Measurements from ENCODE around the gene RPRD1A. TPM values are rescaled to one million over a fixed set of nuclear protein-coding genes. Genes with fewer than 3 reads are reported as not detected.

RPRD1A gene
- total RNA-seq, 1 donor from 2014 or later, result 62.6 TPM

GRCh38 chr18:36114251-36114650 is 46.9 kb upstream of the RPRD1A start:
- no peak overlapping the region for H3K4me3 ChIP-seq (ENCODE audit: insufficient read depth, low read depth, low read length)
- H3K27ac ChIP-seq (ENCODE audit: low read depth, low read length), result no peak overlapping the region
- no peak overlapping the region for H2AFZ ChIP-seq (ENCODE audit: low read depth, low read length)
- FAIRE-seq (no peak), DNase-seq (ENCODE audit: low read depth) (no peak)
- peaks cover 31% of the 10 kb centered on the region for H3K36me3 ChIP-seq (ENCODE audit: insufficient read depth, low read length)
- H3K4me2 ChIP-seq (ENCODE audit: low read length), result no peak overlapping the region
- no peaks in the 10 kb centered on the region for H3K79me2 ChIP-seq (ENCODE audit: insufficient read depth, low read length)
- H3K9me3 ChIP-seq (ENCODE audit: insufficient read depth, low read depth, low read length), result no peaks in the 10 kb centered on the region
- H3K27me3 ChIP-seq (ENCODE audit: insufficient read depth, low read length), result no peaks in the 10 kb centered on the region
- Mint-ChIP-seq H3K4me3 (ENCODE audit: unreplicated experiment) (no peak overlapping the region), H3K4me1 (ENCODE audit: low read depth, unreplicated experiment) (no peaks in the 10 kb centered on the region), H3K27me3 (ENCODE audit: low read depth, unreplicated experiment) (no peaks in the 10 kb centered on the region), H3K27ac (ENCODE audit: unreplicated experiment) (no peak overlapping the region), H3K9me3 (ENCODE audit: unreplicated experiment) (no peaks in the 10 kb centered on the region), H3K36me3 (ENCODE audit: low read depth, unreplicated experiment) (peaks cover 6% of the 10 kb centered on the region)
- no peak overlapping the region for H3K9ac ChIP-seq (ENCODE audit: low read length)
- H3K4me1 ChIP-seq (ENCODE audit: insufficient read depth, low read length), result no peaks in the 10 kb centered on the region
- no peaks in the 10 kb centered on the region for H4K20me1 ChIP-seq (ENCODE audit: insufficient read depth, low read length)
- TF ChIP-seq EZH2 (IDR thresholded peaks at IDR 0.05; ENCODE audit: insufficient read depth, low read length) (no peak), CTCF (IDR thresholded peaks at IDR 0.05; ENCODE audit: insufficient read depth, low read depth, low read length) (no peak)

GRCh38 chr18:36112302-36112701 is 44.9 kb upstream of the RPRD1A start:
- peak; percentile 89 for FAIRE-seq

More at GRCh38 chr18:36112302-36112701, 44.9 kb upstream of the RPRD1A start:
- no peaks in the 10 kb centered on the region for H3K27me3 Mint-ChIP-seq (ENCODE audit: low read depth, unreplicated experiment)
- Histone ChIP-seq H3K9ac (ENCODE audit: low read length) (no peak overlapping the region), H3K9me3 (ENCODE audit: insufficient read depth, low read depth, low read length) (no peaks in the 10 kb centered on the region), H3K27ac (ENCODE audit: low read depth, low read length) (no peak overlapping the region), H4K20me1 (ENCODE audit: insufficient read depth, low read length) (no peaks in the 10 kb centered on the region), H3K4me1 (ENCODE audit: insufficient read depth, low read length) (no peaks in the 10 kb centered on the region), H3K79me2 (ENCODE audit: insufficient read depth, low read length) (no peaks in the 10 kb centered on the region), H3K4me2 (ENCODE audit: low read length) (no peak overlapping the region), H3K27me3 (ENCODE audit: insufficient read depth, low read length) (no peaks in the 10 kb centered on the region), H2AFZ (ENCODE audit: low read depth, low read length) (no peak overlapping the region), H3K36me3 (ENCODE audit: insufficient read depth, low read length) (peaks cover 26% of the 10 kb centered on the region), H3K4me3 (ENCODE audit: insufficient read depth, low read depth, low read length) (no peak overlapping the region)
- no peak overlapping the region for H3K27ac Mint-ChIP-seq (ENCODE audit: unreplicated experiment)
- no peak for DNase-seq (ENCODE audit: low read depth)
- H3K9me3 Mint-ChIP-seq (ENCODE audit: unreplicated experiment), result no peaks in the 10 kb centered on the region
- no peak overlapping the region for H3K4me3 Mint-ChIP-seq (ENCODE audit: unreplicated experiment)
- H3K36me3 Mint-ChIP-seq (ENCODE audit: low read depth, unreplicated experiment), result peaks cover 3% of the 10 kb centered on the region
- TF ChIP-seq CTCF (IDR thresholded peaks at IDR 0.05; ENCODE audit: insufficient read depth, low read depth, low read length) (no peak), EZH2 (IDR thresholded peaks at IDR 0.05; ENCODE audit: insufficient read depth, low read length) (no peak)
- H3K4me1 Mint-ChIP-seq (ENCODE audit: low read depth, unreplicated experiment), result no peaks in the 10 kb centered on the region

Data from astrocyte (in vitro differentiated cells and primary cell).